Renal cortex interstitium (tissue), 11 donors: ENCODE results near the gene ZBTB39. TPM values are rescaled to one million over a fixed set of nuclear protein-coding genes. Genes with fewer than 3 reads are reported as not detected.
"Not testable (repeated sequence)": the region's sequence is repeated elsewhere in the genome, so short reads cannot be mapped to it uniquely, and the experiment has no call there.

Experiments
- DNase-seq, 11 donors: peaks; one replicate each; pipeline ENCODE4 v3.0.0-alpha.2; 2013; ENCODE audit warnings: low read depth in 9 of 11, low spot score in 4 of 11; ENCODE audit errors: extremely low read depth in 1 of 11
- polyA plus RNA-seq, 3 donors: library from polyadenylated mRNA; unstranded; fragments of 120-200 nt; gene quantifications; one replicate each; pipeline ENCODE4 v1.2.1, GENCODE V29; 2013; ENCODE audit not compliant: insufficient read length in 3 of 3

Gene ZBTB39
- polyA plus RNA-seq, 3 donors, result 10.3 to 13.2 (median 12.9) TPM

- no peak for DNase-seq
Observed at GRCh38 chr12:57040211-57040610, 33.9 kb upstream of the ZBTB39 start.

- no peak for DNase-seq
Observed at GRCh38 chr12:57039016-57039798, 32.9 kb upstream of the ZBTB39 start.

- DNase-seq, result no peak
Observed at GRCh38 chr12:57037264-57037663, 30.9 kb upstream of the ZBTB39 start.

- no peak for DNase-seq
Observed at GRCh38 chr12:57033431-57033830, 27.1 kb upstream of the ZBTB39 start.

GRCh38 chr12:57031789-57032188, 25.4 kb upstream of the ZBTB39 start:
- no peak for DNase-seq

- no peak for DNase-seq
Observed at GRCh38 chr12:57031138-57031725, 24.9 kb upstream of the ZBTB39 start.

- DNase-seq, result no peak
Observed at GRCh38 chr12:57029457-57029856, 23.1 kb upstream of the ZBTB39 start.

GRCh38 chr12:57027805-57028153, 21.4 kb upstream of the ZBTB39 start:
- DNase-seq, result no peak

- no peak for DNase-seq
Observed at GRCh38 chr12:57027011-57027804, 20.9 kb upstream of the ZBTB39 start.

GRCh38 chr12:57025196-57025595, 18.9 kb upstream of the ZBTB39 start:
- DNase-seq, result no peak

- DNase-seq, result not testable (repeated sequence)
Observed at GRCh38 chr12:57022324-57022723, 16.0 kb upstream of the ZBTB39 start.

- DNase-seq, result no peak
Observed at GRCh38 chr12:57019983-57020719, 13.8 kb upstream of the ZBTB39 start.

- DNase-seq, result no peak
Observed at GRCh38 chr12:57018906-57019305, 12.6 kb upstream of the ZBTB39 start.

GRCh38 chr12:57018353-57018752, 12.0 kb upstream of the ZBTB39 start:
- not testable (repeated sequence) for DNase-seq

GRCh38 chr12:57016348-57016747, 10.0 kb upstream of the ZBTB39 start, which contains the start of gene TAC3:
TSS of gene TAC3 (minus strand) at chr12:57016529. CDS start at chr12:57015797, 732 bp downstream.
- DNase-seq, result no peak

GRCh38 chr12:57012600-57013465, 6.5 kb upstream of the ZBTB39 start:
- no peak for DNase-seq

- no peak for DNase-seq
Observed at GRCh38 chr12:57011438-57012424, 5.4 kb upstream of the ZBTB39 start.
